NCI-H446 (cell line): ENCODE measurements around the gene KHDRBS2.
A peak's percentile ranks its signal among the peaks of the same experiment; 100 is the strongest.
"Not testable (repeated sequence)": the region's sequence is repeated elsewhere in the genome, so short reads cannot be mapped to it uniquely, and the experiment has no call there.

ENCODE experiments used
- DNase-seq, 2 experiments: peaks; one replicate each; lab custom pipeline; 2025; lab: John Stamatoyannopoulos, UW

Gene KHDRBS2

DNA sequence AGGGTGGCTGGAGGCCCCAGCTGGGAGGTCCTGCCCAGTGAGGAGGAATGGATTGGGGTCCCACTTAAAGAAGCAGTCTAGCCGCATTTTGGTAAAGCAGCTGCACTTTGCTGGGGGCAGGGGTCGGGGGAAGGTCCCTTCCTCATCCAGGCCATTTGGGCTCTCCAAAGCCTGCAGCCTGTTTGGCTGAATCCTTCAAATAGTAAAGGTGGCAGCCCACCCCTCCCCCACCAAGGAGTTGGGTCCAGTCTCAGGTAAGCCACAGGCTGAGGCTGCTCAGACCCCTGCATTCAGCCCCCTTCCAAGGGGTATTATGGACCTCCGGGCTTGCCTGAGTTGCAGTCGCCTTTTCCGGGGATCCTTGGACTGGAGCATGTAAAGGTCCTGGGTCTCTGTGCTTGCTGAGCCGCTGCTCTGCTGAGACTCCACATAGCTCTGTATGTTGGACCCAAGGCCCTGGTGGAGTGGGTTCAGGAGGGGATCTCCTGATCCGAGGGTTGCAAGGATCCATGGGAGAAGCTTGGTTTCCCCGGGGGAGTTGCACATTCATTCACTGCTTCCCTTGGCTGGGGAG, 417.4 kb downstream of the KHDRBS2 start:
- DNase-seq, result no peak

DNA sequence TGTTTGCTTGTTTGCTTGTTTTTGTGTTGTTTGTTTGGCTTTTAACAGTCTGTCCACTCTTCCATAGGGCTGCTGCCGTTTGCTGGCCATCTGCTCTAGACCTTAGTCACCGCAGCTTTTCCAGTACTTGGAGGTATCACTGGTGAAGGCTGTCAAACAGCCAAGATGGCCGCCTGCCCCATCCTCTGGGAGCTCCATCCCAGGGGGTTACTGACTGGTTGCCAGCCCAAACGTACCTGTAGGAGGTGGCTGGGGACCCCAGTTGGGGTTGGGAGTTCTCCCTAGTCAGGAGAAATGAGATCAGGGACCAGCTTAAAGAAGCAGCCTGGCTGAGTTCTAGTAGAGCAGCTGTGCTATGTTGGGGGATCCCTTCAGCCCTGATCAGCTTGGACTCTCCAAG, 418.4 kb downstream of the KHDRBS2 start:
- DNase-seq, result no peak

DNA sequence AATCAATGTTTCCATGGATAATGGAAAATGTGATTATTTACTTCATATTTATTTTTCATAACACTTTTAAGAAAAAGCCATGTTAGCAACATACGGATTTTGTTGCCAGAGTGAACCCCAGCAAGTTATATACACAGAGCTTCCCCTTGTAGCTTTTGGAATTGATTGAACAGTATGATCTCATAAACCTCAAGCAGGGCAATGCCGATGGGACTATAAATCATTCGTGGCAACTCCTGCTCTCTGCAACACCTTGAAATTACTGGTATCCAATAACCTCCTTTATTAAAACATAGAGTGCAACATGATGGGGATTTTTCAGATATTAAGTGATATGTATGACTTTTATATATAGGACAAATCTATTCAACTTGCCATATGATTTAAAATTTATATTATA, 428.5 kb downstream of the KHDRBS2 start:
- DNase-seq, result no peak

DNA sequence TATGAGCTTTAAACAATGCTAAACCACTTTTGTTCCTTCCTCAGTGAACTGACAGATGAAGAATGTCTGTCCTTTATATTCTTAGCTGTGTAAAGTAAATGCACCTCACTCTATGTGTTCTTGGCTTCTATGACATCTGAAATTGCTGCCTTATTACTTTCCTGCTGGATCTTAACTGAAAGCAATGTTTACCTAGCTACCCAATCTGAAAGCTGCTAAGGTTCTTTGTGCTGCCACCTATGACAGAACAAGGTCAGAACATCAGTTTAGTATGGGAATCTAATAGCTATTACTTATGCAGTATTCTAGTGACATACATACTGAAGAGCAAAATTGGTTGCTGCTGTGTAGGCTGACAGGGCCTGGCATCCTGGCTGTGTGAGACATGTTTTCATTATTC, 444.1 kb downstream of the KHDRBS2 start:
- no peak for DNase-seq

DNA sequence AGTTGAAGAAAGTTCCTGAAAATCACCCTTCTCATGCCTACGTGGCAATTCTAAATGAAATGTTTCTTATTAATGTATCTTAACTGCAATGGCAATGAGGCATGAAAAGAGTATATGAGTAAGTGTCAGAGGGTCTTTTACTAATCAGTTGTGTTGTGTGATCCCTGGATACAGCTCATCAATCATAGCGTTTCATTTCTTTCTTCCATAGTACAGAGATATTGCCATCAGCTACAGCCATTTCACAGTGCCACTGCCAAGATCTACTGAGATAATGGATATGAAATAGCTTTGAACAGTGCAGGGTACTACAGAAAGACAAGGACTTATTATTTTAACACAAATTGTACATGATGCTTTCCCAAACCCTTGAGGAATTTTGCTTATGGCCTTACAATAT, 450.8 kb downstream of the KHDRBS2 start:
- no peak for DNase-seq

DNA sequence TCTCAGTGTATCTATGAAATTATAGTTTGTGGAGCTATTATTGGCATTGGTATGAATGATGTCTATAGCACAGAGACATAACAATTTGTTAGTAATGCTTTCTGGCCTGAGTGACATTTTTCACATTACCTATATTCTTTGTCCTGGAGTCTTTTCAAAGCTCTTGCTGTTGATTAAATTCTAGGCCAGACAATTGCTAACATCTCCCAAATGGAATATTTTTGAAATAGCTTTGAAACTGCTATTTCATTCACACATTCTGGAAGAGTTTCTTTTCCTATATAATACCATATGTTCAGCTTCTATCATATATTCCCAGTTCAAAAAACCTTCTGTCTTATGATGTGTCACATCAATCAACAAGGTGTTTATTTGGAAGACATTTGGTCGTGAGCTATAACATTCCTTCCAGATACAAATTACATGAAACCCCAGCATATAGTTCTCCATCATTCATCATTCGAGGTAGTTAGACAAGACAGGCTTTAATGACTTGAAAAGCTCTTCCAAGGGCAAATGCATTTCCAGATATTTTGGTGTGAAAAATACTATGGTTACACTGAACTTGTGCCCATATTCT, 452.8 kb downstream of the KHDRBS2 start:
- DNase-seq, result no peak

DNA sequence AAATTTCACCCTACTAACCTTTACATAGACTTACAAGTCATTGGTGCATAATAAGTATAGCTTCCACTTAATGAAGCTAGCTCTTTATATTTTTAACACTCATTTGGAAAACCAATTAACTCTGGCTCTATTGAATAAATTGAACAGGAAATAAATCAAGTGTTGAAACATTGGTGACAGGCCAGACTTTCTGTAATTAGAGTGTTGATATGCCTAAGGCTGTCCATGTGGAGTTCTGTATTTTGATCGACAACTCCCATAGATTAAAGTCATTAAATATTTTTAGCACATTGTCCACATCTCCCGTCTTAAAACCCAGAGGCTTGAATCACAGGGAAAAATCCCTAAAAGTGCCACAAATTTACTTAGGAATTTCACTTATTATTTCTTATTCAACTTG, 468.3 kb downstream of the KHDRBS2 start:
- DNase-seq, result no peak

DNA sequence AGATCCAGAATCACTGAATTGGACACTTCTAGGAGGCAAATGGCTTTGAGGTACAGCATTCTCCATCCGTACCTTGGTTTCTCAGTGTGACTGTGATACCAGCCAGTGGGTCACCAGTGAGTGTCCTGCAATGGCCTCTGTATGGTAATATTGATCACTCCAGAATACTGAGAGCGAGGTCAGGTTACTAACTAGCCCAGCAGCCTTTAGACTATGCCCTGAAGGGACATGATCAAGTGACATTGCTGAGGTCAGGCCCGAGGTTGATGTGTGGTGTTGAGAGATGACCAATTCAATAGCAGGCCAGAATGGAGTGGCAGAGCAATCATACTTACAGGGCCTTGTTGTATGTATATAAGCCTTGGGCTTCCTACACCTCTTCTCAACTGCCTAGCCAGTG, 476.0 kb downstream of the KHDRBS2 start:
- DNase-seq, result no peak

DNA sequence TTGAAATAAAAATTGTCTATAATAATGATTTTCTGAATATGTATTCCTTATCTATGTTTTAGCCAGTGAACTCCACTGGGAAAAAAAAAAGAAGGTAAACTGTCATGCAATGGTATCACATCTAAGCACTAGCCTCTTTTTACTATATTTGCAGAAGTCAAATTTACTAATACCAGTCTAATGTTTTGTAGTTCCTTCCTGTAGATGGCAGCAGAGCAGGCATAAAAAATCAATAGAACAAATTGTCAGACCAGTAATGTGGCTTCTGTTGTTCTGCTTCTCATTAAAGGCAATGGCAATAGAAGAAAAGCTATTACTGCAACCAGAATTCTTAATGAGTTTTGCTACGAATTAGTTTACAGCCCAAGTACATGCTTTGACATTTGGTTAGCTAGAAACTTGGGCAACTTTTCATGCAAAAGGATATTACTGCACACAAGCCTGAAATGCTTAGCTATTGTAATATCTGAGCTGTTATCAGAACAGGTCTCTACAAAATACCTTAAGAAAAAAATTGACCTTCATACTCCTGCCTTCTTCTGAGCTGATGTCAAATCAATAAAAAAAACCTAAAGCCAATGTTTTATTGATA, 476.9 kb downstream of the KHDRBS2 start:
- DNase-seq, result peak; percentile 0 to 2

DNA sequence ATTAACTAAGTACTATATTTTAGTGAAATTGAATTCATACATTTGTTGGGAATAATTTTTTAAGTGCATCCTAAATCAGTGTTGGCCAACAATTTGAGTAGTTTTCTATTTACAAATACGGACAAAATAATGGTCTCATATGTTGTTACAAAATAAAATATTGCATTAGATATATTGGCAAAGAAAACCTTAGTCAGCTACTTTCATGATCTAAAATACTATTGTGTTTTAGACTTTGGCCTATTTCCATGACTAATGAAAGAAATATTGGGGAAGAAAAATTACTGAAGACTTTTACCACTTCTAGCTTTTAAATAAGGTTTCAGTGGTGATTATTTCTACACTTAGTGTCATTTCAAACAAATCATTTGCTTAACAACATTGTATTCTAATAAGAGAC, 498.0 kb downstream of the KHDRBS2 start:
- DNase-seq, result no peak

DNA sequence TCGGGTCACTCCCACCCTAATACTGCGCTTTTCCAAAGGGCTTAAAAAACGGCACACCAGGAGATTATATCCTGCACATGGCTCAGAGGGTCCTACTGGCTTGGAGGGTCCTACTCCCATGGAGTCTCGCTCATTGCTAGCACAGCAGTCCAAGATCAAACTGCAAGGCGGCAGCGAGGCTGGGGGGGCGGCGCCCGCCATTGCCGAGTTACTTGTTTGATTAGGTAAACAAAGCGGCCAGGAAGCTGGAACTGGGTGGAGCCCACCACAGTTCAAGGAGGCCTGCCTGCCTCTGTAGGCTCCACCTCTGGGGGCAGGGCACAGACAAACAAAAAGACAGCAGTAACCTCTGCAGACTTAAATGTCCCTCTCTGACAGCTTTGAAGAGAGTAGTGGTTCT, 516.6 kb downstream of the KHDRBS2 start:
- not testable (repeated sequence) for DNase-seq

DNA sequence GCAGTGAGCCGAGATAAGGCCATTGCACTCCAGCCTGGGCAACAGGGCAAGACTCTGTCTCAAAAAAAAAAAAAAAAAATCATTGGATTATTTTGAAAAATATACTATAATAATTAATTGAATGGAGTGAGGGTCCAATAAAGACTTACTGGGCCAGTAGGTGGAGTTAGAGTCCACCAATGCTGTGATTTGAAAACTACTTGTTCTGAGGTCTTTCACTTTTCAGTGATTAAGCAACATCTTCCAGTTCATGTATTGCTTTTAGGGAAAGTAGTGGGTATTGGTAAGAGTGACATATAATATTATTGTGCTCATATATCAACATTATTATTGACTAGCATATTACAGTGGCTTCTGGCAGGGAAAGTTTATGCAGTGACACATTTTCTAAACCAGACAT, 530.3 kb downstream of the KHDRBS2 start:
- DNase-seq, result no peak

DNA sequence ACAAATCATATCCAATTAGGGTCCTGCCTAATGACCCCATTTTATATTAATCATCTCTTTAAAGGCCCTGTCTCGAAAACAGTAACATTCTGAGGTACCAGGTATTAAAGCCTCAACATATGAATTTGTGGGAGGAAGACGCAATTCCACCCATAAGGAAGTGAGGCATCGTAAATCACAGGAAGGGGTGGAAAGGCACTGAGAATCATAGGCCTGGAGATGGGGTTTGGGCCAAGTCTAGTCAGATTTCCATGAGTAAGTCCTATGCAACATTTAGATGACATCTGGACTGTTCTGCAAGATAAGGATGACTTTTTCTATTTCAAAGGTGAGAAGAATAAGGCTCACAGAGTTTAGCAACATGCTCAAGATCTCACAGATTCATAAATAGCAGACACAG, 534.0 kb downstream of the KHDRBS2 start:
- DNase-seq, result no peak

DNA sequence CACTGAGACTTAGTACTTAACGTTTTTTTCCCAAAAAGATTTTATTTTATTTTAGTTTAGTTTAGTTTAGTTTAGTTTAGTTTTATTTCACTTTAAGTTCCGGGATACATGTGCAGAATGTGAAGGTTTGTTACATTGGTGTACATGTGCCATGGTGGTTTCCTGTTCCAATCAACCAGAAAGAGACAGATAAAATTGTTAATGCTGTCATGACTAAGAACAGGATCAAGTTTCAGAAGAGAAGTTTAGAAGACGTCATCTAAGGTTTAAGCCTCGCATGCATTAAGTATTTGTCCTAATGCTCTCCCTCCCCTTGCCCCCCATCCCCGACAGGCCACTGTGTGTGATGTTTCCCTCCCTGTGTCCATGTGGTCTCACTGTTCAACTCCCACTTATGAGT, 540.0 kb downstream of the KHDRBS2 start:
- no peak for DNase-seq

DNA sequence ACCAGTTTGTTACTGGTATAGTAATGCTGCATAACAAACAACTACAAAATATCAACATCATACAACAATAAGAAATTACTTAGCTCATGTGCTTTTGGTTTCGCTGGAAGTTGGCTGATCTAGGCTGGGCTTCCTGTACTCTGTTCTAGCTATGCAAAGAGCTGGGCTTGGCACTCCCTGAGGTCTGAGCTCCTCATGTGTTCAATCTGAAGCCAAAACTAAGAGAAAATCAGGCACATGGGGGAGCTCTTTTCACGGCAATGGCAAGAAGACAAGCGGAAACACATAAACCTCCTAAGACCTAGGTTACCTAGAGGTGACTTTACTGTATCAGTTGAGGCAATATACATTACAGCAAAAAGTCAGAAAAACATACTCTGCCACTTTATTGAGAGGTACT, 574.2 kb downstream of the KHDRBS2 start:
- no peak for DNase-seq

DNA sequence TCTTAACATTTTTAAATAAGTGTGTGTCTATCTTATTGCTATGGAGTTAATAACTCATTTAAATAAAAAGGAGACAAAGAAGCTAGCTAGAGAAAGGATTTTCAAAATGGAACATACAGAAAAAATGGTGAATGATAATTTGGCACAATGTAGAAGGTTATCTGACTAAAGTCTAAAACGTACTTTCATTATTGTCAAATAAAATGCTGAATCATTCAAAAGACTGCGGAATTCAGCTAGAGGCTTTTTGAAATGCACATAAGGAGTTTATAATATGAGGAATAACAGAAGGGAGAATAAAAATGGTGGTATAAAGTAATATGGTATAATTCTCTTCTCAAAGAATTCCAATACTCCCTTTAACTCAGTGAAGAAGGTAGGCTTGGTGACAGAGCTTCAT, 597.9 kb downstream of the KHDRBS2 start:
- no peak for DNase-seq

DNA sequence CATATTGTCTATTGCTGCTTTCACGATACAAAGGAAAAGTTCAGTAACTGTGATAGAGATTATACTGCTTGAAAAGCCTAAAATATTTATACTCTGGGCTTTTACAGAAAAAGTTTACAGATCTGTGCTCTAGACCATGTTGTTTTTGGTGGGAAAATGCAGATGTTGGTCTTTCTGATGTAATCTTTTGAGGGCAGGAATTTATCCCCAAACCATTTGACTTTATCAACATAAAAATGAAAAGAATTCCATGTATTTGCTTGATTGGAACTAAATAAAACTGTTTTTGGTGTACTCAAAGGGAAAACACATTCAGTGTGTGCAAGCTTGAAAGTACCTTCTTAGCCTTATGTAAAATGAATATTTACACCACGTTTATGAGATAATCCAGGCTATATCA, 603.5 kb downstream of the KHDRBS2 start:
- DNase-seq, result no peak

DNA sequence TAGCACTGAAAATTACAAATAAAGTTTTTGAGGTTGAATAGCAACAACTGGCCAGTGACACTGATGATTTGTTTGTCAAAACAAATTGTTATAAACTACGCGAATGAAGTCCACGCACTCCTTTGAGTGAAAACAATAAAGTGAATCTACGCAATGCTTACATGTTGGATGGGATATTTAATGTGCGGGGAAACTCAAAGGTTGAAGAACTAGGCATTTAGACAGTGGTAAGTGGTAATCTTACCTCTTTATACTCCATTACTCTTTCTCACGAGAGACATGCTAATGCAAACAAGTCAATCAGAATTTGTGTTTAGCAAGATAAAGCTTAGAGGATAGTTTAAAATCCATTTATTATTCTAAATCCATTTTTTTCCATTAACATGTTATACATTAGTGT, 606.4 kb downstream of the KHDRBS2 start:
- no peak for DNase-seq

DNA sequence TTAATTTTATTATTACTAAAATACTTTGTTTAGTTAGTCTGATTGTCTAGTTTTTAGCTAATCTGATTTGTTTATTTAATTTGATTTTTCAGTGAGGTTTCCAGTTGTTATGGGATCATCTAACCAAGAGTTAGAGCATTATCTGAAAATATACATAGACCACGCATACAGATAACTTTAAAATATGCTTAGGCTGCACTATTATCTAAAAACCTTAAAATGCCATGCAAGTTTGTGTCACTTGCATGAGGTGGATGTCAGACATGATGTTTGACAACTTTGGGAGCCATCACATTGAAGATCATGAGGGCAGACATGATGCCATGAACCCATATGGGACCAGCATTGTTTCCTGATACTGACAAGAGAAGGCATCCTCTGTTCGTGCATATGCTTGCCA, 610.3 kb downstream of the KHDRBS2 start:
- no peak for DNase-seq

DNA sequence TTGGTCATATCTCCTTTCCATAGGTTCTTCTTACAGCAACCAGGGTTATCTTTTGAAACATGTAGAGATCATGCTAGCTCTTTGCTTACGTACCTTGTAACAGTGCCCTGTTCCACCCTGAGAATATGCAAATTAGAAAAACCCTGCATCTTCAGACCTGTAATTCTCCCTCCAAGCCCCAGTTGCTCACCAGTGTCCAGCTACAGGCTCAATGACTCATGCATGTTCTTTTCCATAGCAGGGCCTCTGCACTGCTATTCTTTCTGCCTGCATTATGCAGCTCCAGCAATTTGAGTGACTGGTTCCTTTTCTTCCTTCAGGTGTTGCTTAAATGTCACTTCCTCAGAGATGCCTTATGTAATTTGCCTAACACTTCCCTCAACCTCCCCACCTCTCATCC, 636.2 kb downstream of the KHDRBS2 start:
- DNase-seq, result no peak

DNA sequence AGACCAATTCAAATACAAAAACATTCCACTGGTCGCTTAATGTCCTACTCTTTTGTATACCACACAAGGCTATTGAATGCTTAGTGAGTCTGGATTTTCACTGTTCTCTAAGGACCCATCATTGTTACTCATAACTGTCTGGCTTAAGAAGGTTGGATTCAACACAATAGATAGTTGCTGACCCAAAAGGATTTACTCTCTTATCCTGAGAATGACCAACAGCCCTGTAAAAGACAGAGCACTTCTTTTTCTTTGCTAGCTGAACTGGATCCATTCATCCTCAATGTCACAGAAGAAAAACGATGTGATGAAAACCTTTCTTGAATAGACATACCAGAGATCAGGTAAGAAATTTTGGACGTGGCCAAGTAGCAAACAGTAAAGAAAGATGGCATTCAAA, 645.6 kb downstream of the KHDRBS2 start:
- DNase-seq, result no peak
